Sigmoid colon (tissue), 7 donors: ENCODE data around the gene GALNT14. TPM values are rescaled to one million over a fixed set of nuclear protein-coding genes. Genes with fewer than 3 reads are reported as not detected.

Experiments used
- DNase-seq: peaks from one replicate; pipeline ENCODE4 v3.0.0-alpha.2; 2019
- H3K27ac ChIP-seq, 4 donors: fragments of 200-600 bp; sonication (generic); one replicate each; pipeline ENCODE4 v1.5.1; 2016 to 2019; ENCODE audit warnings: mild to moderate bottlenecking in 1 of 4
- H3K27me3 ChIP-seq, 3 donors: fragments of 200-600 bp; sonication (generic); one replicate each; pipeline ENCODE4 v1.5.1; 2019; ENCODE audit warnings: mild to moderate bottlenecking in 1 of 3
- H3K36me3 ChIP-seq, 4 donors: fragments of 200-600 bp; sonication (generic); one replicate each; pipeline ENCODE4 v1.5.1; 2016 to 2019
- H3K4me1 ChIP-seq, 4 donors: fragments of 200-600 bp; sonication (generic); one replicate each; pipeline ENCODE4 v1.5.1; 2017 to 2019
- H3K4me3 ChIP-seq, 4 donors: fragments of 200-600 bp; sonication (generic); one replicate each; pipeline ENCODE4 v1.5.1; 2017 to 2019; ENCODE audit warnings: mild to moderate bottlenecking in 2 of 4, moderate library complexity in 1 of 4
- H3K9me3 ChIP-seq, 4 donors: fragments of 200-600 bp in 3 of 4; sonication (generic) in 3 of 4; one replicate each; pipeline versions ENCODE4 v1.5.1 to v1.6.1; 2013 to 2019
- EP300 ChIP-seq, 4 donors: sonication (generic); formaldehyde crosslinking; IDR thresholded peaks; one replicate each; pipeline ENCODE4 v1.6.1; 2017; ENCODE audit warnings: antibody characterized with exemption in 4 of 4
- POLR2A ChIP-seq, 2 donors: fragments of 450-650 bp; IDR thresholded peaks; one replicate each; pipeline ENCODE4 v1.6.1; 2016; ENCODE audit warnings: antibody characterized with exemption in 2 of 2, mild to moderate bottlenecking in 2 of 2, moderate library complexity in 2 of 2
- POLR2AphosphoS5 ChIP-seq, 4 donors: sonication (generic); formaldehyde crosslinking; IDR thresholded peaks; one replicate each; pipeline ENCODE4 v1.6.1; 2017; ENCODE audit warnings: antibody characterized with exemption in 4 of 4
- WGBS, 2 donors: extraction: QIAGEN DNeasy Blood & Tissue Kit; methylation state at CpG; one replicate each; pipeline ENCODE4 v1.1.7; 2013; 5-methylcytosine and 5-hydroxymethylcytosine counted together
- intact Hi-C: fragments of 100-400 bp; cut with DNase I; formaldehyde crosslinking; loops from one replicate; pipeline ENCODE4 v1.15.1; 2023
- polyA plus RNA-seq, 3 donors: library from polyadenylated mRNA; stranded (reverse); fragments of 200-250 nt; gene quantifications; one replicate each; pipeline ENCODE4 v1.2.3, GENCODE V29; 2013
- total RNA-seq, 4 donors: library from RNA; depleted of rRNA; stranded (reverse); fragments of >200 nt; gene quantifications; one replicate each; pipeline ENCODE4 v1.1.0, GENCODE V29; 2016
- TF ChIP-seq, protein P1 (sequence below), 4 experiments: fragments of 450-650 bp in 3 of 4; fragments of 200-600 bp in 1 of 4; IDR thresholded peaks; one replicate each; pipeline ENCODE4 v1.5.1; 2016 to 2019; ENCODE audit warnings: antibody characterized with exemption in 4 of 4, mild to moderate bottlenecking in 3 of 4, moderate library complexity in 2 of 4
- donor health status: healthy with polysubstance abuse.
- donor health status: Bipolar disorder and iron deficiency.
- donor health status: healthy.

GALNT14 gene
- total and polyA plus RNA-seq, 7 donors, result 1.2 to 2.3 (median 1.2) TPM; not detected in 4

DNA sequence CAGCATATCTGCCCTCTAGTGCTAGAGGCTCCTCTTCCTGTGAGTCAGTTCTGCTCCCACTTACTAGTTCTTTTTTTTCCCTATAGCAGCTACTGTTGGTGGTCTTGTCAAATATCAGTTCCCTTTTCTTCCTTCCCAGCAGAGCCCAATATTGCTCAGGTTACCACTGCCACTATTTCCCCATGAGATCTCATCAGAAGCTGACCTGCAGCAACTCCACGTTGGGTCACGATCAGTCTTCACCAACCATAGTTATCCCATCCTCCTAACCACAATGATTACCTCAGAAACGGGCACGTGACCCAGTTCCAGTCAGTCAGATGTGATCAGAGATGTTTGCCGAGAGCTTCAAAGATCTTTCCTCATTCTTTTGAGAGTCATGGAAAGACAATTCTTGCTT, 271.3 kb downstream of the GALNT14 start:
- Histone ChIP-seq H3K27me3 (peaks cover 0 to 3% (median 0%) of the 10 kb centered on the region in 3 donors), H3K4me3 (no peak overlapping the region), H3K4me1 (no peaks in the 10 kb centered on the region), H3K36me3 (no peaks in the 10 kb centered on the region), H3K9me3 (no peaks in the 10 kb centered on the region), H3K27ac (no peak overlapping the region)
- intact Hi-C loops, result no loop called here
- WGBS, 2 donors, result 56 to 84% methylated on average over 5 of the region's 5 CpGs
- TF ChIP-seq POLR2A (IDR thresholded peaks at IDR 0.05), result no peak
- no peak for TF ChIP-seq POLR2AphosphoS5 (IDR thresholded peaks at IDR 0.05)
- TF ChIP-seq EP300 (IDR thresholded peaks at IDR 0.05), result no peak
- TF ChIP-seq, protein P1, sequence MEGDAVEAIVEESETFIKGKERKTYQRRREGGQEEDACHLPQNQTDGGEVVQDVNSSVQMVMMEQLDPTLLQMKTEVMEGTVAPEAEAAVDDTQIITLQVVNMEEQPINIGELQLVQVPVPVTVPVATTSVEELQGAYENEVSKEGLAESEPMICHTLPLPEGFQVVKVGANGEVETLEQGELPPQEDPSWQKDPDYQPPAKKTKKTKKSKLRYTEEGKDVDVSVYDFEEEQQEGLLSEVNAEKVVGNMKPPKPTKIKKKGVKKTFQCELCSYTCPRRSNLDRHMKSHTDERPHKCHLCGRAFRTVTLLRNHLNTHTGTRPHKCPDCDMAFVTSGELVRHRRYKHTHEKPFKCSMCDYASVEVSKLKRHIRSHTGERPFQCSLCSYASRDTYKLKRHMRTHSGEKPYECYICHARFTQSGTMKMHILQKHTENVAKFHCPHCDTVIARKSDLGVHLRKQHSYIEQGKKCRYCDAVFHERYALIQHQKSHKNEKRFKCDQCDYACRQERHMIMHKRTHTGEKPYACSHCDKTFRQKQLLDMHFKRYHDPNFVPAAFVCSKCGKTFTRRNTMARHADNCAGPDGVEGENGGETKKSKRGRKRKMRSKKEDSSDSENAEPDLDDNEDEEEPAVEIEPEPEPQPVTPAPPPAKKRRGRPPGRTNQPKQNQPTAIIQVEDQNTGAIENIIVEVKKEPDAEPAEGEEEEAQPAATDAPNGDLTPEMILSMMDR (IDR thresholded peaks at IDR 0.05), result no peak
- DNase-seq, result no peak

DNA sequence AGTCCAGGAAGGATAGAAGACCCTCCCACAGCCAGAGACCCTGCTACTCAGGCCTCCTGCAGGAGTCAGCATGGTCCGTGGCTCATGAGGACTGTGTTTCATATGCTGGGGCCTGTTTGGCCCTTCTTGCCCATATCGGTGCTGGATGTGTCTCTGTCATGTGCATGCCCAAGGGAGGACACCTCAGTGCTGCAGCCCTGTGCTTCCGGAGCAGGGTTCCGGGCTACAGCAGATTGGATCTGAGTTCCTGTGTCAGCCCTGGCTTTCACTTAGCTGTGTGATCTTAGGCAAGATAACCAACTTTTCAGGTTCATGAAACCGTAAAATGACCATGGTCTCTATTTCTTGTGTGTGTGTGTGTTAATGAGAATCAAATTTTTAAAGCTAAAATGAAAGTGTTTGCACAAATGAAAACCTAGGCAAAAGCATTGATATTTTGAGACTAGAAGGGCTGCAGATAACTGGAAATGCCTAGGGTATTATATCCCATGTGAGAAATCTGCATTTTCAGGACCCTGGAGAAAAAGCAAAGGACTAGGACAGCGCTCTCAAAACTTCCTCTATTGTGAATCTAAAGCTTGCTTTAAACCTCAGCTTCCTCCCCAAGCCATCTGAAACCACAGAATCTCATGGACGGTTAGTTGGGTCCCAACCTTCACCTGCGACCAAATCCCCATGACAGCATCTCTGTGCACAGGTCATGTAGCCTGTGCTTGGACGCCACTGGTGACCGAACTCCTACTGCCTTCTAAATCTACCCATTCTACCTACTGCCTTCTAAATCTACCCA, 272.2 kb downstream of the GALNT14 start:
- H3K36me3 ChIP-seq, result no peaks in the 10 kb centered on the region
- 61 to 87% methylated on average over 10 of the region's 10 CpGs for WGBS, 2 donors
- no peak overlapping the region for H3K27ac ChIP-seq
- H3K27me3 ChIP-seq, result peaks cover 0 to 3% (median 0%) of the 10 kb centered on the region in 3 donors
- TF ChIP-seq, protein P1 (IDR thresholded peaks at IDR 0.05), result no peak
- TF ChIP-seq EP300 (IDR thresholded peaks at IDR 0.05), result no peak
- no peak for TF ChIP-seq POLR2A (IDR thresholded peaks at IDR 0.05)
- no peak for TF ChIP-seq POLR2AphosphoS5 (IDR thresholded peaks at IDR 0.05)
- no peak for DNase-seq
- intact Hi-C loops, result no loop called here
- H3K4me3 ChIP-seq, result no peak overlapping the region
- H3K9me3 ChIP-seq, result no peaks in the 10 kb centered on the region
- no peaks in the 10 kb centered on the region for H3K4me1 ChIP-seq

DNA sequence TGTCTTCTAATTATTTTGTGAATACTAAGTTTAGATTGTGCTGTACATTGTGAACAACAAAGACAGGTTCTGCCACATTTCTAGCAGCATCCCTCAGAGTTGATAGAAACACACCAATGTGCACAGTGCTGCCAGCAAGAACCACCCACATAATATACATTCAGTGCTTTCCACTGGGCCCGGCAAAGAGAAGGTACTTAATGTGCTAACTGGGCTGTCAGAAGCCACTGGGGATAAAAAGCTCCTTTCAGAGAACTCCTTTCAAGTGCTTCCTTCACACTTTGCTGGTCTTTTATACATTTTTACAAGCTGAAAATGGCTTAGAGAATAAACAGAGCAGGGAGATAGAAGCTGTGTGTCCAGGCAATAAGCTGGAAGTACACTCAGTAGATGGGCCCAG, 273.0 kb downstream of the GALNT14 start:
- Histone ChIP-seq H3K4me3 (no peak overlapping the region), H3K4me1 (no peaks in the 10 kb centered on the region), H3K27ac (no peak overlapping the region), H3K27me3 (peaks cover 0 to 3% (median 0%) of the 10 kb centered on the region in 3 donors), H3K9me3 (no peaks in the 10 kb centered on the region), H3K36me3 (no peaks in the 10 kb centered on the region)
- WGBS, 2 donors, result 41 to 43% methylated on average over 1 of the region's 1 CpG
- no peak for DNase-seq
- intact Hi-C loops, result no loop called here
- TF ChIP-seq, protein P1 (IDR thresholded peaks at IDR 0.05), result no peak
- TF ChIP-seq POLR2A (IDR thresholded peaks at IDR 0.05), result no peak
- TF ChIP-seq POLR2AphosphoS5 (IDR thresholded peaks at IDR 0.05), result no peak
- no peak for TF ChIP-seq EP300 (IDR thresholded peaks at IDR 0.05)

- Histone ChIP-seq H3K4me1 (no peaks in the 10 kb centered on the region), H3K27ac (no peak overlapping the region), H3K27me3 (no peaks in the 10 kb centered on the region), H3K36me3 (no peaks in the 10 kb centered on the region), H3K4me3 (no peak overlapping the region), H3K9me3 (no peaks in the 10 kb centered on the region)
- TF ChIP-seq POLR2AphosphoS5 (IDR thresholded peaks at IDR 0.05), result no peak
- TF ChIP-seq EP300 (IDR thresholded peaks at IDR 0.05), result no peak
- TF ChIP-seq, protein P1 (IDR thresholded peaks at IDR 0.05), result no peak
- no peak for TF ChIP-seq POLR2A (IDR thresholded peaks at IDR 0.05)
- 59 to 60% methylated on average over 3 of the region's 3 CpGs for WGBS, 2 donors
- intact Hi-C loops, result no loop called here
- no peak for DNase-seq
Measured at GRCh38 chr2:30862054-30862651, 276.1 kb downstream of the GALNT14 start.
